ENCODE data around the gene MINPP1. TPM values are rescaled to one million over a fixed set of nuclear protein-coding genes. Genes with fewer than 3 reads are reported as not detected.

The MINPP1 gene
- total RNA-seq, 4 donors from 2014 or later = 8.7 to 24.6 (median 18.4) TPM

GRCh38 chr10:87557409-87557808 lies 52.7 kb downstream of the MINPP1 start:
- TF ChIP-seq CTCF (IDR thresholded peaks at IDR 0.05; ENCODE audit: low read depth) = no peak

- no peak for TF ChIP-seq CTCF (IDR thresholded peaks at IDR 0.05; ENCODE audit: low read depth)
Observed at GRCh38 chr10:87558333-87558732, 53.6 kb downstream of the MINPP1 start.

GRCh38 chr10:87559392-87559791 lies 54.7 kb downstream of the MINPP1 start:
- TF ChIP-seq CTCF (IDR thresholded peaks at IDR 0.05; ENCODE audit: low read depth) = no peak

- no peak for TF ChIP-seq CTCF (IDR thresholded peaks at IDR 0.05; ENCODE audit: low read depth)
Observed at GRCh38 chr10:87560495-87561129, 55.9 kb downstream of the MINPP1 start.

GRCh38 chr10:87562750-87563149 lies 58.1 kb downstream of the MINPP1 start:
- TF ChIP-seq CTCF (IDR thresholded peaks at IDR 0.05; ENCODE audit: low read depth) = no peak

GRCh38 chr10:87565010-87565409 lies 60.3 kb downstream of the MINPP1 start:
- TF ChIP-seq CTCF (IDR thresholded peaks at IDR 0.05; ENCODE audit: low read depth) = no peak

GRCh38 chr10:87575851-87576250 lies 71.2 kb downstream of the MINPP1 start:
- no peak for TF ChIP-seq CTCF (IDR thresholded peaks at IDR 0.05; ENCODE audit: low read depth)

Data from subcutaneous adipose tissue (tissue), 4 donors.